DOHH2 (cell line): ENCODE measurements around the gene ARRDC4.

Experiments used
- EZH2phosphoT487 ChIP-seq: fragments of 200-600 bp; sonication (generic); IDR thresholded peaks from 2 replicates; pipeline ENCODE4 v1.6.1; 2017; ENCODE audit warnings: borderline replicate concordance, mild to moderate bottlenecking, antibody characterized with exemption, low read length, moderate library complexity, mixed read lengths
- TF ChIP-seq, protein P1 (sequence below): fragments of 200-600 bp; sonication (generic); IDR thresholded peaks from one replicate; pipeline ENCODE4 v1.5.1; 2014; ENCODE audit warnings: antibody characterized with exemption, mild to moderate bottlenecking, low read depth, low read length; ENCODE audit not compliant: poor library complexity, severe bottlenecking

GRCh38 chr15:97941572-97941971 is 18.9 kb upstream of the ARRDC4 start:
- TF ChIP-seq, protein P1, sequence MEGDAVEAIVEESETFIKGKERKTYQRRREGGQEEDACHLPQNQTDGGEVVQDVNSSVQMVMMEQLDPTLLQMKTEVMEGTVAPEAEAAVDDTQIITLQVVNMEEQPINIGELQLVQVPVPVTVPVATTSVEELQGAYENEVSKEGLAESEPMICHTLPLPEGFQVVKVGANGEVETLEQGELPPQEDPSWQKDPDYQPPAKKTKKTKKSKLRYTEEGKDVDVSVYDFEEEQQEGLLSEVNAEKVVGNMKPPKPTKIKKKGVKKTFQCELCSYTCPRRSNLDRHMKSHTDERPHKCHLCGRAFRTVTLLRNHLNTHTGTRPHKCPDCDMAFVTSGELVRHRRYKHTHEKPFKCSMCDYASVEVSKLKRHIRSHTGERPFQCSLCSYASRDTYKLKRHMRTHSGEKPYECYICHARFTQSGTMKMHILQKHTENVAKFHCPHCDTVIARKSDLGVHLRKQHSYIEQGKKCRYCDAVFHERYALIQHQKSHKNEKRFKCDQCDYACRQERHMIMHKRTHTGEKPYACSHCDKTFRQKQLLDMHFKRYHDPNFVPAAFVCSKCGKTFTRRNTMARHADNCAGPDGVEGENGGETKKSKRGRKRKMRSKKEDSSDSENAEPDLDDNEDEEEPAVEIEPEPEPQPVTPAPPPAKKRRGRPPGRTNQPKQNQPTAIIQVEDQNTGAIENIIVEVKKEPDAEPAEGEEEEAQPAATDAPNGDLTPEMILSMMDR = no peak
- TF ChIP-seq EZH2phosphoT487 = no peak
